Loucy (cell line): Measurements from ENCODE around the gene HS3ST2.

Experiments used
- H2AFZ ChIP-seq: fragments of 200-600 bp; sonication (generic); 2 replicates; pipeline ENCODE4 v1.6.0; 2016; ENCODE audit warnings: antibody characterized with exemption, mild to moderate bottlenecking, low read length, moderate library complexity
- H3F3A ChIP-seq: fragments of 200-600 bp; 2 replicates; pipeline ENCODE4 v1.6.0; 2016; ENCODE audit warnings: antibody characterized with exemption, low read depth, mild to moderate bottlenecking
- H3K27me3 ChIP-seq: fragments of 200-600 bp; sonication (generic); 2 replicates; pipeline ENCODE4 v1.6.1; 2014; ENCODE audit warnings: low read length, mild to moderate bottlenecking; ENCODE audit not compliant: insufficient read depth, poor library complexity, severe bottlenecking
- H3K36me3 ChIP-seq: fragments of 200-600 bp; sonication (generic); 2 replicates; pipeline ENCODE4 v1.6.1; 2016; ENCODE audit warnings: low read length; ENCODE audit not compliant: insufficient read depth
- H3K4me1 ChIP-seq: fragments of 200-600 bp; sonication (generic); 2 replicates; pipeline ENCODE4 v1.5.1; 2014; ENCODE audit warnings: low read length, mild to moderate bottlenecking; ENCODE audit not compliant: insufficient read depth, poor library complexity, severe bottlenecking
- H3K4me2 ChIP-seq: fragments of 200-600 bp; sonication (generic); 2 replicates; pipeline ENCODE4 v1.6.0; 2014; ENCODE audit warnings: antibody characterized with exemption, low read length, low read depth, mild to moderate bottlenecking; ENCODE audit not compliant: poor library complexity, severe bottlenecking
- H3K4me3 ChIP-seq: fragments of 200-600 bp; sonication (generic); 2 replicates; pipeline ENCODE4 v1.5.1; 2014; ENCODE audit warnings: low read length, mild to moderate bottlenecking, mixed read lengths; ENCODE audit not compliant: poor library complexity, severe bottlenecking
- H3K79me2 ChIP-seq: fragments of 200-600 bp; sonication (generic); 2 replicates; pipeline ENCODE4 v1.6.1; 2014; ENCODE audit warnings: low read length; ENCODE audit not compliant: insufficient read depth
- H3K9ac ChIP-seq: fragments of 200-600 bp; sonication (generic); 2 replicates; pipeline ENCODE4 v1.6.0; 2014; ENCODE audit warnings: mild to moderate bottlenecking, low read depth, low read length, moderate library complexity; ENCODE audit not compliant: poor library complexity, severe bottlenecking
- H3K9me2 ChIP-seq: fragments of 200-600 bp; sonication (generic); replicated peaks from 2 replicates; pipeline ENCODE4 v1.6.1; 2016; ENCODE audit warnings: low read depth, low read length, mixed read lengths
- H3K9me3 ChIP-seq: fragments of 200-600 bp; sonication (generic); 2 replicates; pipeline ENCODE4 v1.6.1; 2014; ENCODE audit warnings: mild to moderate bottlenecking, antibody characterized with exemption, low read length, low read depth; ENCODE audit not compliant: insufficient read depth
- H4K20me1 ChIP-seq: fragments of 200-600 bp; sonication (generic); 2 replicates; pipeline ENCODE4 v1.6.0; 2014; ENCODE audit warnings: antibody characterized with exemption, low read length, mild to moderate bottlenecking; ENCODE audit not compliant: insufficient read depth, poor library complexity, severe bottlenecking
- EZH2phosphoT487 ChIP-seq: fragments of 200-600 bp; IDR thresholded peaks from 2 replicates; pipeline ENCODE4 v1.6.1; 2018; ENCODE audit warnings: antibody characterized with exemption, mild to moderate bottlenecking, moderate library complexity, borderline replicate concordance
- TF ChIP-seq, protein P1 (sequence below): fragments of 200-600 bp; sonication (generic); conservative IDR thresholded peaks from 2 replicates; pipeline ENCODE4 v1.5.1; 2014; ENCODE audit warnings: mild to moderate bottlenecking, antibody characterized with exemption, low read length

Gene HS3ST2

DNA sequence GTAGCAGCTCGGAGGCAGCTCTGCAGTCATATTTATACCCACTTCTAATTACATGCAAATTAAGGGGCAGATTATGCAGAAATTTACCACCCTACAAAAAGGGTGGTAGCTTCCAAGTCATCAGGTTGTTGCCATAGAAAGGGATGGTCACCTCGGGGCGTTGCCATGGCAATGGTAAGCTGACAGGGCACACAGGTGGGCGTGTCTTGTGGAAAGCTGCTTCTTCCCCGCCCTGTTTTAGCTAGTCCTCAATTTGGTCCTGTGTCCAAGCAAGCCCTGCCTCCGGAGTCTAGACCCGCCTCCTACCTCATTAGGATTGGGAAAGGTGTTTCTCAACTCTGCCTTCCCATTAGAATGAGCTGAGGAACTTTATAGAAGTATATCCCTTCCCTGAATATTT is 98.7 kb downstream of the HS3ST2 start:
- Histone ChIP-seq H2AFZ (no peak overlapping the region), H3K27me3 (no peaks in the 10 kb centered on the region), H3K9me2 (no peaks in the 10 kb centered on the region), H3K9ac (no peak overlapping the region), H3F3A (no peaks in the 10 kb centered on the region), H3K4me3 (no peak overlapping the region), H4K20me1 (no peaks in the 10 kb centered on the region), H3K4me2 (no peak overlapping the region), H3K36me3 (no peaks in the 10 kb centered on the region), H3K4me1 (no peaks in the 10 kb centered on the region), H3K9me3 (no peaks in the 10 kb centered on the region), H3K79me2 (no peaks in the 10 kb centered on the region)
- TF ChIP-seq, protein P1, sequence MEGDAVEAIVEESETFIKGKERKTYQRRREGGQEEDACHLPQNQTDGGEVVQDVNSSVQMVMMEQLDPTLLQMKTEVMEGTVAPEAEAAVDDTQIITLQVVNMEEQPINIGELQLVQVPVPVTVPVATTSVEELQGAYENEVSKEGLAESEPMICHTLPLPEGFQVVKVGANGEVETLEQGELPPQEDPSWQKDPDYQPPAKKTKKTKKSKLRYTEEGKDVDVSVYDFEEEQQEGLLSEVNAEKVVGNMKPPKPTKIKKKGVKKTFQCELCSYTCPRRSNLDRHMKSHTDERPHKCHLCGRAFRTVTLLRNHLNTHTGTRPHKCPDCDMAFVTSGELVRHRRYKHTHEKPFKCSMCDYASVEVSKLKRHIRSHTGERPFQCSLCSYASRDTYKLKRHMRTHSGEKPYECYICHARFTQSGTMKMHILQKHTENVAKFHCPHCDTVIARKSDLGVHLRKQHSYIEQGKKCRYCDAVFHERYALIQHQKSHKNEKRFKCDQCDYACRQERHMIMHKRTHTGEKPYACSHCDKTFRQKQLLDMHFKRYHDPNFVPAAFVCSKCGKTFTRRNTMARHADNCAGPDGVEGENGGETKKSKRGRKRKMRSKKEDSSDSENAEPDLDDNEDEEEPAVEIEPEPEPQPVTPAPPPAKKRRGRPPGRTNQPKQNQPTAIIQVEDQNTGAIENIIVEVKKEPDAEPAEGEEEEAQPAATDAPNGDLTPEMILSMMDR = no peak
- no peak for TF ChIP-seq EZH2phosphoT487

DNA sequence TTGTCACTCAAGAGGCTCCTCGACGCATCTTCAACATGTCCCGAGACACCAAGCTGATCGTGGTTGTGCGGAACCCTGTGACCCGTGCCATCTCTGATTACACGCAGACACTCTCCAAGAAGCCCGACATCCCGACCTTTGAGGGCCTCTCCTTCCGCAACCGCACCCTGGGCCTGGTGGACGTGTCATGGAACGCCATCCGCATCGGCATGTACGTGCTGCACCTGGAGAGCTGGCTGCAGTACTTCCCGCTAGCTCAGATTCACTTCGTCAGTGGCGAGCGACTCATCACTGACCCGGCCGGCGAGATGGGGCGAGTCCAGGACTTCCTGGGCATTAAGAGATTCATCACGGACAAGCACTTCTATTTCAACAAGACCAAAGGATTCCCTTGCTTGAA is 101.0 kb downstream of the HS3ST2 start:
- H3K9me2 ChIP-seq = no peaks in the 10 kb centered on the region
- no peak overlapping the region for H3K4me2 ChIP-seq
- H3F3A ChIP-seq = no peaks in the 10 kb centered on the region
- no peaks in the 10 kb centered on the region for H3K79me2 ChIP-seq
- no peak overlapping the region for H3K9ac ChIP-seq
- H3K4me1 ChIP-seq = no peaks in the 10 kb centered on the region
- H2AFZ ChIP-seq = no peak overlapping the region
- no peak overlapping the region for H3K4me3 ChIP-seq
- H3K27me3 ChIP-seq = no peaks in the 10 kb centered on the region
- no peaks in the 10 kb centered on the region for H3K36me3 ChIP-seq
- no peaks in the 10 kb centered on the region for H4K20me1 ChIP-seq
- H3K9me3 ChIP-seq = no peaks in the 10 kb centered on the region
- no peak for TF ChIP-seq EZH2phosphoT487
- TF ChIP-seq, protein P1 = no peak

DNA sequence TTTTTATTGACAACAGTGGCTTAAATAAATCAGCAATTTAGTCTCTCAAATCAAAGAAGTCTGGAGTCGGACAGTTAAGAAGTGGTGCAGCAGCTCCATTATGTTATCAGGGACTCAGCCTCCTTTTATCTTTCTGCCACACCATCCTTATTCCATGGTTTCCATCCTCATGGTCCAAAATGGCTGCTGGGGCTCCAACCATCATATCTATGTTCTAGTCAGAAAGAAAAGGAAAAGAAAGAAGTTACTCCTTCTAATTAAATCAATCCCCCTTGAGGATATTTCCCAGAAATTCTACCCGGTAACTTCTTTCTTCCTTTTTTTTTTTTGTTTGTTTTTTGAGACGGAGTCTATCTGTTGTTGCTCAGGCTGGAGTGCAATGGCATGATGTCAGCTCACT is 109.5 kb downstream of the HS3ST2 start:
- H3K9me2 ChIP-seq = no peaks in the 10 kb centered on the region
- H3K27me3 ChIP-seq = no peaks in the 10 kb centered on the region
- no peaks in the 10 kb centered on the region for H3K9me3 ChIP-seq
- peaks cover 6% of the 10 kb centered on the region for H3K4me1 ChIP-seq
- H4K20me1 ChIP-seq = no peaks in the 10 kb centered on the region
- H2AFZ ChIP-seq = no peak overlapping the region
- H3K36me3 ChIP-seq = no peaks in the 10 kb centered on the region
- no peak overlapping the region for H3K4me2 ChIP-seq
- no peaks in the 10 kb centered on the region for H3F3A ChIP-seq
- TF ChIP-seq EZH2phosphoT487 = no peak
- TF ChIP-seq, protein P1 = no peak
- H3K9ac ChIP-seq = no peak overlapping the region
- H3K4me3 ChIP-seq = no peak overlapping the region
- no peaks in the 10 kb centered on the region for H3K79me2 ChIP-seq
